GM23338 (cell line): ENCODE measurements around the gene USP50. TPM values are rescaled to one million over a fixed set of nuclear protein-coding genes. Genes with fewer than 3 reads are reported as not detected.

Experiments used
- ATAC-seq: fragments of 200-7000 bp; cut with Tn5 transposase; 3 replicates; pipeline ENCODE4 v1.9.1; 2020
- DNase-seq: peaks from one replicate; pipeline ENCODE4 v3.0.0-alpha.2; 2015; ENCODE audit warnings: low spot score
- H2AFZ ChIP-seq: fragments of 200-600 bp; sonication (generic); 2 replicates; pipeline ENCODE4 v1.8.0; 2016; ENCODE audit warnings: antibody characterized with exemption, mild to moderate bottlenecking, moderate library complexity
- H3F3A ChIP-seq: fragments of 200-600 bp; sonication (generic); replicated peaks from 2 replicates; pipeline ENCODE4 v1.8.0; 2017; ENCODE audit warnings: antibody characterized with exemption, mixed run types, low read depth
- H3K27ac ChIP-seq: fragments of 200-600 bp; sonication (generic); 2 replicates; pipeline ENCODE4 v1.6.1; 2016; ENCODE audit warnings: low read depth
- H3K27me3 ChIP-seq: fragments of 200-600 bp; sonication (generic); 2 replicates; pipeline ENCODE4 v1.8.0; 2016; ENCODE audit warnings: mild to moderate bottlenecking, mixed run types, moderate library complexity; ENCODE audit not compliant: insufficient read depth
- H3K36me3 ChIP-seq: fragments of 200-600 bp; sonication (generic); 2 replicates; pipeline ENCODE4 v1.8.0; 2016; ENCODE audit warnings: mild to moderate bottlenecking; ENCODE audit not compliant: insufficient read depth
- H3K4me1 ChIP-seq: fragments of 200-600 bp; sonication (generic); 2 replicates; pipeline ENCODE4 v1.8.0; 2016; ENCODE audit warnings: mild to moderate bottlenecking, moderate library complexity; ENCODE audit not compliant: insufficient read depth
- H3K4me2 ChIP-seq: fragments of 200-600 bp; sonication (generic); 2 replicates; pipeline ENCODE4 v1.7.1; 2017; ENCODE audit warnings: mixed run types
- H3K4me3 ChIP-seq: fragments of 200-600 bp; sonication (generic); 2 replicates; pipeline ENCODE4 v1.6.1; 2016; ENCODE audit warnings: mixed run types
- H3K79me2 ChIP-seq: fragments of 200-600 bp; sonication (generic); replicated peaks from 2 replicates; pipeline ENCODE4 v1.8.0; 2017; ENCODE audit warnings: mild to moderate bottlenecking; ENCODE audit not compliant: insufficient read depth
- H3K9me2 ChIP-seq: fragments of 200-600 bp; sonication (generic); 2 replicates; pipeline ENCODE4 v1.8.0; 2017; ENCODE audit not compliant: insufficient read depth
- H4K20me1 ChIP-seq: fragments of 200-600 bp; sonication (generic); replicated peaks from 2 replicates; pipeline ENCODE4 v1.8.0; 2017; ENCODE audit warnings: mild to moderate bottlenecking; ENCODE audit not compliant: insufficient read depth
- H3K27ac Mint-ChIP-seq: 2 replicates; pipeline ENCODE4 v1.8.0; 2020; ENCODE audit warnings: inconsistent platforms, mild to moderate bottlenecking, moderate library complexity, mixed read lengths
- H3K27me3 Mint-ChIP-seq: 3 replicates; pipeline ENCODE4 v1.8.0; 2022; ENCODE audit warnings: low read depth, mild to moderate bottlenecking, moderate library complexity, mixed read lengths, inconsistent platforms; ENCODE audit not compliant: insufficient read depth, poor library complexity
- H3K36me3 Mint-ChIP-seq: 3 replicates; pipeline ENCODE4 v1.8.0; 2021; ENCODE audit warnings: low read depth, mild to moderate bottlenecking, inconsistent platforms, moderate library complexity, mixed read lengths
- H3K4me1 Mint-ChIP-seq: 3 replicates; pipeline ENCODE4 v1.8.0; 2020; ENCODE audit warnings: mild to moderate bottlenecking, inconsistent platforms, mixed read lengths
- H3K4me3 Mint-ChIP-seq: 3 replicates; pipeline ENCODE4 v1.8.0; 2021; ENCODE audit warnings: moderate library complexity, mild to moderate bottlenecking, inconsistent platforms, mixed read lengths
- H3K9me3 Mint-ChIP-seq: 3 replicates; pipeline ENCODE4 v1.8.0; 2020; ENCODE audit warnings: moderate library complexity, mild to moderate bottlenecking, inconsistent platforms, mixed read lengths
- CREB1 ChIP-seq: fragments of 250-450 bp; sonication (Bioruptor Pico); IDR thresholded peaks from 2 replicates; pipeline ENCODE4 v1.5.0; 2020; ENCODE audit warnings: low read depth, mild to moderate bottlenecking, moderate library complexity
- EZH2 ChIP-seq: fragments of 200-600 bp; sonication (generic); IDR thresholded peaks from one replicate; pipeline ENCODE4 v1.8.0; 2017; ENCODE audit warnings: antibody characterized with exemption, mild to moderate bottlenecking, low read depth; ENCODE audit not compliant: unreplicated experiment
- EZH2phosphoT487 ChIP-seq: fragments of 200-600 bp; sonication (generic); IDR thresholded peaks from one replicate; pipeline ENCODE4 v1.8.1; 2018; ENCODE audit warnings: antibody characterized with exemption; ENCODE audit not compliant: unreplicated experiment
- NANOG ChIP-seq: IDR thresholded peaks from 2 replicates; pipeline ENCODE4 v1.6.1; 2016; ENCODE audit warnings: antibody characterized with exemption, borderline replicate concordance
- POLR2AphosphoS5 ChIP-seq: IDR thresholded peaks from 2 replicates; pipeline ENCODE4 v1.6.1; 2016; ENCODE audit warnings: antibody characterized with exemption, low read depth
- REST ChIP-seq: IDR thresholded peaks from one replicate; pipeline ENCODE4 v1.6.1; 2018; ENCODE audit warnings: antibody characterized with exemption; ENCODE audit not compliant: unreplicated experiment
- STAT1 ChIP-seq: IDR thresholded peaks from one replicate; pipeline ENCODE4 v1.6.1; 2016; ENCODE audit warnings: antibody characterized with exemption; ENCODE audit not compliant: unreplicated experiment
- ZNF114 ChIP-seq: fragments of 250-450 bp; sonication (Bioruptor Pico); IDR thresholded peaks from 2 replicates; pipeline ENCODE4 v1.5.0; 2020; ENCODE audit warnings: mild to moderate bottlenecking, moderate library complexity
- ZNF331 ChIP-seq: fragments of 250-450 bp; sonication (Bioruptor Pico); IDR thresholded peaks from 2 replicates; pipeline ENCODE4 v1.5.0; 2020; ENCODE audit warnings: low read depth, mild to moderate bottlenecking, moderate library complexity
- ZNF462 ChIP-seq: fragments of 250-450 bp; sonication (Bioruptor Pico); IDR thresholded peaks from 2 replicates; pipeline ENCODE4 v1.5.0; 2020; ENCODE audit warnings: mild to moderate bottlenecking, moderate library complexity
- polyA plus RNA-seq: library from polyadenylated mRNA; unstranded; fragments of >200 nt; fragmentation: Nextera tagmentation; extraction: Ambion mirVana; gene quantifications from 2 replicates; pipeline ENCODE4 v1.2.1, GENCODE V29; 2016
- total RNA-seq: library from RNA; depleted of rRNA; stranded (reverse); fragments of >200 nt; shearing (Covaris generic); gene quantifications from 2 replicates; pipeline ENCODE4 v1.2.3, GENCODE V29; 2014

Gene USP50
- total and polyA plus RNA-seq, 2 experiments from 2014 or later: 6.3 TPM; not detected in 1

- TF ChIP-seq ZNF462 (CRISPR knock-in tag): no peak
- no peak for TF ChIP-seq POLR2AphosphoS5
- TF ChIP-seq ZNF114 (CRISPR knock-in tag): no peak
- TF ChIP-seq EZH2phosphoT487: no peak
- TF ChIP-seq STAT1: no peak
These were observed 44.7 kb downstream of the USP50 start (continued) for GRCh38 chr15:50501815-50502214.

- H3K4me3 ChIP-seq: no peak overlapping the region
- H3K4me3 Mint-ChIP-seq: no peak overlapping the region
- H3K4me2 ChIP-seq: no peak overlapping the region
- no peaks in the 10 kb centered on the region for H3K9me2 ChIP-seq
- DNase-seq: no peak
- H4K20me1 ChIP-seq: no peaks in the 10 kb centered on the region
- H3K27me3 Mint-ChIP-seq: peaks cover 2% of the 10 kb centered on the region
- H2AFZ ChIP-seq: no peak overlapping the region
- no peak overlapping the region for H3K27ac ChIP-seq
- H3K4me1 ChIP-seq: no peaks in the 10 kb centered on the region
- no peaks in the 10 kb centered on the region for H3K79me2 ChIP-seq
- peaks cover 2% of the 10 kb centered on the region; the same call in 2 of the 3 replicates for H3K4me1 Mint-ChIP-seq
- no peaks in the 10 kb centered on the region for H3K27me3 ChIP-seq
- H3F3A ChIP-seq: no peaks in the 10 kb centered on the region
- ATAC-seq: no peak
- H3K27ac Mint-ChIP-seq: no peak overlapping the region
- peaks cover 34% of the 10 kb centered on the region for H3K36me3 ChIP-seq
- no peaks in the 10 kb centered on the region for H3K9me3 Mint-ChIP-seq
- peaks cover 43% of the 10 kb centered on the region for H3K36me3 Mint-ChIP-seq
- TF ChIP-seq REST: no peak
- TF ChIP-seq POLR2AphosphoS5: no peak
- TF ChIP-seq CREB1: no peak
- no peak for TF ChIP-seq EZH2
- no peak for TF ChIP-seq EZH2phosphoT487
- TF ChIP-seq NANOG: no peak
- TF ChIP-seq ZNF331: no peak
- no peak for TF ChIP-seq ZNF114 (CRISPR knock-in tag)
These were observed 46.1 kb downstream of the USP50 start for GRCh38 chr15:50500352-50500751.
